HS-5 (cell line): ENCODE measurements around the gene MOV10.

ENCODE experiments used
- DNase-seq: peaks from one replicate; pipeline ENCODE4 v3.0.0-alpha.2; 2012; ENCODE audit warnings: low read depth

MOV10 gene

DNA sequence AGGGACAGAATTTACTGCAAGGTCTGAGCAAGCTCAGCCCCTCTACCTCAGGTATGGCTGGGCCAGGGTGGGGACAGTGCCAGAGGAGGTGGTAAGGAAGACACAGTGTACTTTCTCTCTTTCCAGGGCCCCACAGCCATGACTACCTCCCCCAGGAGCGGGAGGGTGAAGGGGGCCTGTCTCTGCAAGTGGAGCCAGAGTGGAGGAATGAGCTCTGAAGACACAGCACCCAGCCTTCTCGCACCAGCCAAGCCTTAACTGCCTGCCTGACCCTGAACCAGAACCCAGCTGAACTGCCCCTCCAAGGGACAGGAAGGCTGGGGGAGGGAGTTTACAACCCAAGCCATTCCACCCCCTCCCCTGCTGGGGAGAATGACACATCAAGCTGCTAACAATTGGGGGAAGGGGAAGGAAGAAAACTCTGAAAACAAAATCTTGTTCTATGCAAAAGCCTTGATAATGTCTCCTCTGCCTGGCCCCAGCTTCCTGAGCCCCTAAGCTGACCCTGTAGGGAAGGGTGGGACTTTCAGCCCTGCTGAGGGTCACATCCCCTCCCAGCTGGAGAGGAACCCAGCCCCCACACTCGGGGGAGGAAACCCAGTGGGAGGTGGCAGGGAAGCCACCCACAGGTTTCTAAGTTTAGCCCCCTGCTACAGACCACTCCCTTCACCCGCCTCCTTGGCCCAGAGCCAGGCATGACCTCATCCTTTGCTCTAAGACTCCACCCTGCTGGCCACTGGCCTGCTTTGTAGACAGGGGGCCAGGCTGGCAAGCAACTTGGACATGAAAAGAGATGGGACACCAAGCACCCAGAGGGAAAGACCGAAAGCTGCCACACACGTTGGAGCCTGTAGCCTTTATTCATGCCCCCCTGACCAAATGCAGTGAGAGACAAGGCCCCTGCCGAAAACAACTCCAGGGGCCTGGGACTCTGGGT lies 26.1 kb downstream of the MOV10 start:
- peak; percentile 87 for DNase-seq

DNA sequence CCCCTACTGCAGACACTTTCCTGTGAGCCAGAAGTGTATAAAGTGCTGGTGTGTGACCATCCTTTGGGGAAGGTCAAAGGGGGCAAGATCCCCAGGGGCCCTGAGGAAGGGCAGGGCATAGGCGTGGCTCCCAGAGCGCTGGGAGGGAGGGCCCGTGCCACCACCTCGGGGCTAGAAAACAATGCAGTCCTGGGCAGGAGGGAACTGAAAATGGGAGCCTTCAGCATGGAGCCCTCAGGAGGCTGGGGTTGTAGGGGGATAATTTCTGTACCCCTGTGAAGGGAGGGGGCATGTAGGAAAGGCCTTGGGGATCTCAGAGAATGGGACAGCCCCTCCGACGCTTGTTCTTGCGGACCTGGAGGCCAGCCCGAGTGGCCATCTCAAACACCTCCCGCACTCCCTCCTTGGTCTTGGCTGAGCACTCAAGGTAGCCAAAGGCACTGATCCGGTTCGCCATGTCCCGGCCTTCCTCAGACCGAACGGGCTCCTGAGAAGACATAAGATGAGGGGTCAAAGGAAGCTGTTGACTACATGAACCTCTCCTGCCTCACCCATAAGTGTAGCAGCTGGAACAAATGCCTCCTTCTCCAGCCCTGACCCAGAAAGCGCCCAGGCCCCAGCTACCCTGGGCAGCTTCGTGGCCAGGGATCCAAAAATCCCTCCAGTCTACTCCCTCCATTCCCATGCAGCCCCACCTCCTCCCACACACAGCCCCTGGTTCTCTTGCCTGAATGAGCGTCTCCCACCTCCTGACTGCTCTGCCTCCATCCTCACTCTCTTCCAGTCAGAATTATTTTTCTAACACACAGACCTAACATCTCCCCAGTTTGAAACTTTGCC lies 27.0 kb downstream of the MOV10 start:
- DNase-seq: no peak

DNA sequence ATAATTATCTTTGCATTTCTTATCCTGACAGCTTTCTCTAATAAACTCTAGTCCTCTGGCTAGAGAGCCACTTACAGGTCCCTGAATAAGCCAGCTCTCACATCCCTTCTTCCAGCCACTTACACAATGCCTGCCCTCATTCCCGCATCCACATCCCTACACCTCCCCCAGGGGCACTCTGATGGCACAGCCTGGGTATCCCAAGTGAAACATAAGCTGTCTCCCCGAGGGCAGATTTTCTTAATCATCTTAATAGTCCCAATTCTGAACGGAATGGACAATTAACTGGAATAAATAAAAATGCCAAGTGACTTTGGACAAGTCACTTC lies 27.6 kb downstream of the MOV10 start:
- DNase-seq: no peak

DNA sequence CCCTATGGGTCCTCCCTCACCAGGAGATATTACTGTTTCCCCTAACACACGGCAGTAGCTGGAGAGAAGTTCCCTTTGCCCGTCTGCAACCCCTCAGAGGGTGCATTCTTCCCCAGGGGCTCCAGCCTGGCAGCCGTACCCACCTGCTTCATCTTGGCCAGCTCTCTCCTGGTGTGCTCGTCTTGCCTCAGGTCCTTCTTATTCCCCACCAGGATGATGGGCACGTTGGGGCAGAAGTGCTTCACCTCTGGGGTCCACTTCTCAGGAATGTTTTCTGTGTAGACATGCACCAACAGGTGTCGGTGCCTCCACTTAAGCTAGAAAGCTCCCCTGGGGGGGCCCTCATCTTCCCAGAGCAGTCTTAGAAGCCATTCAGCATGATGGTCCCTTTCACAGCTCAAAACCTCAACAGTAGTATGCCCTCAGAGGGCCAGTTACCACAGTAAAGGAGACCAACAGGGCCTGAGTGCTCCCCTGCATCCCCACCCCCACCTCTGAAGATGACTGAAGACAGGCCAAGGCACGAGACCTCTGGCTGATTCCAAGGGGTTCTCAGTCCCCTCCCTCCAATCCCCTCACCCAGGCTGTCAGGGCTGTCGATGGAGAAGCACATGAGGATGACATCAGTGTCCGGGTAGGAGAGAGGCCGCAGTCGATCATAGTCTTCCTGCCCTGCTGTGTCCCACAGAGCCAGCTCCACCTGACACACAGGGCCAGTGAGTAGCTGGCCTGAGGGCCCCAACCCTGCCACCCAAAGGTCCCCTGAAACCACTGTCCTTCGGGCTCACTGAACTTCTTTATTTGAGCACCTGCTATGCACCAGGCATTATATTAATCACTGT lies 28.2 kb downstream of the MOV10 start:
- no peak for DNase-seq

DNA sequence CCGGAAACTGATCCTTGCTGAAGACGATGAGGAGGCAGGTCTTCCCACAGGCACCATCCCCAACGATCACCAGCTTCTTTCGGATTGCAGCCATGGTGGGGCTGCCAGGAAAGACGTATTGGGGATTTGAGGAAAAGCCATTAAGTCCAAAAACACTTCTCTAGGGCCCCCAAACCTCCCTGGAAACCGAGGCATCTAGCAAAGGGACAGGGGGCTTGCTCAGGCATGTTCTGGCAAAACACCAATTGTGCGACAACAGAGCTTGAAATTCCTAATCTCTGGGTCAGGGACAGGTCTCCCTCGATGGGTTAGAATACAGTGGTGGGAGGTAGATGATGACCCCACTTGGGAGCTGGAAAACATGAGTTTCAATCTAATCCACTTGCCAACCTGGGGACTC lies 29.2 kb downstream of the MOV10 start:
- DNase-seq: no peak

DNA sequence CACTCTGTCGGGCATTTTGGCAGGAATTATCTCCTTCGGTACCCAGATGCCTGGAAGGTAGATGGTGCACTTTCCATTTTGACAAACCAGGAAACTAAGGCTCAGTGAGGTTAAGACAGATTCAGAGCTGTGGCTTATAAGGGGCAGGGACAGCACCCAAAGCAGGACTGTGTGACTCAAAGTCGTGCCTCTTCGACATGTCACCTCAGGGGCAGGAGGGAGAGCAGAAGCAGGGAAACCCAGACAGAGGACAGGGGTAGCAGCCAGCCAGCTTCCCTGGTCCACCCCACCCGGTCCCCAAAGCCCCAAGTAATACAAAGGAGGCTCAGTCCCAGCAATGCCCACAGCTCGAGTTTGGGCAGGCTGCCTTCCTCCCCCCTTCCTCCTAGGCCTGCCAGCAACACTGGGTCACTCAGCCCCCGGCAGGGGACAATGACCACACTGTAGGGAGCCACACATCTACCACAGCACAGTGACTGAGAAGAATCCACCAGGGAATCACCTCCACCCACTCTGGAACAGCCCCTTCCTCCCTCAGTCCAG lies 30.0 kb downstream of the MOV10 start:
- DNase-seq: no peak

DNA sequence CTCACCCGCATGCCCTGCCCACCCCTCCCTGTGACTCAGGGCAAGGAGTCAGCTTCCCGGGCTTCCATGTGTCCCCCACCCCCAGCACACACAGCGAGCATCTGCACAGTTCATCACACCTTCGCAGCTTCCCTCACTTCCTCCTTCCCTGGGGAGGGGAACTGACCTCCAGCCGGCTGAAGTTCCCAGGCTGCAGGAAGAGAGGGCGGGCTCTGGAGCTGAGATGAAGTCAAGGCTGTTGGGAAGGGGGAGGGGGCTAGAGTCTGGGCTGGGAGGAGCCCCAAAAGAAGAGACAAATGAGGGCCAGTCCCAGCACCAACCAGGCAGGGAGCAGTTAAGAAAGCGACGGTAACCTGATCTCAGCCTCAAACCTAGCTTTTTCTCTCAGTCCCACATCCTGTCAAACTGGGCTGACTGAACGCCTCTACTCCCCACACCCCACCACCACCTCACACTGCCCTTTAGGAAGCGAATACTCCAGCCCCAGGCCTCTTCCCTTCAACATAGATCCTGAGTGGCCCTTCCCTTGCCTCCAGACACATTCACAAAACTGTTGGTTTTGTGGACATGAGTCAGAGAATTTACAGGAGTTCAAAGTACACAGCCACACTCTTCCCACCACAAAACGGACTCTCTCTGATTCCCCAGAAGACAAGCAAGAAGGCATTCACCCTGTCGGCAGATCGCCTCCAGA lies 30.6 kb downstream of the MOV10 start:
- peak; percentile 97 for DNase-seq

DNA sequence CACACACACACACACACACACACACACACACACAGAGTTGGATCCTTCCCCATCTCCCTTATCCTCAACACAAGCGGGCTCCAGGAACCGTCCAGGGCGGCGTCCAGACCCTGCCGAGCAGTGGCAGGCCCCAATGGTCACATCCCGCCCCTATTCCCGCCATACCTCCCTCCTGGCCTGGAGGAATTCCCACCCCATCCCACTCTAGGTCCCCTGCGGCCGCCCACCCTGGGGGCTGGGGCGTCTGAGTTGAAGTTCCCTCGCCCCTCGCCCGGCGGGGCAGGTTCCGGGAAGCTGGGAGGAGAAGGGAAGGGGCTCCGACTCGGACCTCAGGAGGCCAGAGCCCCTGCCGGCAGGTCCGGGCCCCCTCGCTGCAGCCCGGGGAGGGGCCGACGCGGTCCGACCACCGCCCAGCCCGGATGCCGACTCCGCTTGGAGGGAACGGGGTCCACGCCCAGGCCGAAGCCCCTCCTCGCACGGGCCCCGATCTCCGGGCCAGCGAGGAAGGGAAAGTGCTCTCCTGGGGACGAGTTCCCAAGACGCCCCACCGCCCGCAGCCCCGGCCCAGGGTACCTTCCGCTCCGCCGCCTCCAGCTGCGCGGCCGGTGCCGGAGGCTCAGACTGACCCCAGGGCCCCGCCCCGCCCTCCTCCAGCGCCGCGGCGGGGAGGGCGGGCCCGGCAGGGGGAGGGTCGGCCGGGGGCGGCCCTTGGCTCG lies 32.2 kb downstream of the MOV10 start, which contains the start of gene RHOC:
Gene RHOC (minus strand): TSS at position 623 of the 716 bp plus-strand sequence. CDS start 3,328 bp downstream, outside the sequence.
- DNase-seq: no peak

DNA sequence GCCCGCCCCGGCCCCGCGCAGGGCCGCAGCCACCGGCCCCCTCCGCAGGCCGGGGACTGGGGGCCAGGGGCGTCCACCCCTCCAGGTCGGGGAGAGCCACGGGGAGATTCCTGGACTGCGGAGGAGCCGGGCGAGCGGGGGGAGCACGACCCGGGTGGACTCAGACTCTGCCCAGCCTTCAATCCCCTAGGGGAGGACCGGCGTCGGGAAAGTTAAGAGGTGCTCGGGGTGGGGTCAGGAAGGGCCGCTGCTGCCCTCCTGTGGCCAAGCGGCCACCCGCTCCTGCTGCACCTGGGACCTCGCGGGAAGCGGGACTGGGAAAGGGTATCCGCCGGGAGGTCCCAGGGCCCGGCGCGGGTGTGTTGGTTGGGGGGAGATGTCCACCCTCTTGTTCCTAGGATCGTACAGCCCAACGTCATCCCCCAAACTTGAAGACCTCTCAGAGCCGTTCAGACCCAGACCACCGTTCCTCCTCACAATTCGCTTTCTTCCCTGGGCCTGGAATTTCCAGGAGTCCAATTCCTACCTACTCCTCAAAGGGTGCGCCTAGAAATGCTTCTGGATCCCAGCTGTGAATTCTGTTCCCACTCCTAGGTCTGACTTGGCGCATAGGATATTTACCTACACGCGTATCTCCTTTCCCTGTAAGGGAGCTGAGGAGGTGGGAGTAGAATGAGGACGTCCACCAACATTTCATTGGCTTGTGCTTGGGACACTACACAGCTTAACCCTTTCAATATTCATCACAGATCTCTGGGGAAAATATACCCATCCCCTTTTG lies 33.0 kb downstream of the MOV10 start:
- peak; percentile 67 for DNase-seq

DNA sequence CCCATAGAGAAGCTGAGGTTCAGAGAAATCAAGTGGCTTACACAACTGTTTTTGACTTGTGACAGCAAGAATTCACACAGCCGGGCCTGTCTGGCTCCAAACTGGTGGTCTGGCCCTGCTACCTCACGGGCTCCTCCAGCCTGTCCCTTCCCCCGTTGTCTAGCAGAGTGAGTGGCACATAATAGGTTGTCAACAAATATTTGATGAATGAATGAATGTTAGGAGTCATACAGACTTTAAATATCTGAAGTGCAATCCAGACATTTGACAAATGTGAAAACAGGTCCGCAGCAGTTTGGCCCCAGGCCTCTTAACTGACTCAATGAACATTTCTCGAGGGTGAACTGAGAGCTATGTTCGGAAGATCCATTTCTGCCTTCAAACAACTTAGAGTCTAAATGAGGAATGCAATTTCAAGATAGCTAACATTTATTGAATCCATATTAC lies 33.6 kb downstream of the MOV10 start:
- no peak for DNase-seq

DNA sequence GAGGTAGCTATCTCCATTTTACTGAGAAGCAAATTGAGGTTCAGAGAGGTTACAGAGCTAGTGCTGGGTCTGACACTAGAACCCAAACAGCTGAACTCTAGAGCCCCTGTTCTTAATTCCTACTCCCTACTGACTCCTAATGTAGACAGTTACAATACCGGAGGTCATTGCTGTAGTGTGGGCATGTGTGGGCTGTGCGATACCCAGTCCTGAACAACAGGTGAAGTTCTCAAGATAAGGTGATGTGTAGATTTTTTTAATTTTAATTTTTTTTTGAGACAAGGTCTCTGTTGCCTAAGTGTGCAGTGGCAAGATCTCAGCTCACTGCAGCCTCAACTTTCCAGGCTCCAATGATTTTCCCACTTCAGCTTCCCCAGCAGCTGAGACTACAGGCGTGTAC lies 34.0 kb downstream of the MOV10 start:
- no peak for DNase-seq

DNA sequence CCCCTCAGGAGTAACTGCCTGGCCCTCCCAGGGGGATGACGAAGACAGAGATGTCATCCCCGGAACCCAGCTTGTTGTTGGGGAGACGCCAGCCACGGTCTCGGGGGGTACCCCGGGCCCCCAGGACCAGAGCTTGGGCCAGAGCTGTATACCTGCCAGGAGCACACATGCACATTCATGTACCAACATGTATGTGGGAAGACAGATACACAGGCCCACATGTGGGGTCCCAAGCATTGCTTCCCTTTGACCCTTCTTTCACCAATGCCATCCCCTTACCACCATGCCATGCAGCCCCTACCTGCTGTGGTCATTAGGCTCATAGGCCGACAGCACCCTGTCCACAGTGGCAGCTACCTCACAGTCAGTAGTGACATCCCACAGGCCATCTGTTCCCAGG lies 35.7 kb downstream of the MOV10 start:
- DNase-seq: no peak

DNA sequence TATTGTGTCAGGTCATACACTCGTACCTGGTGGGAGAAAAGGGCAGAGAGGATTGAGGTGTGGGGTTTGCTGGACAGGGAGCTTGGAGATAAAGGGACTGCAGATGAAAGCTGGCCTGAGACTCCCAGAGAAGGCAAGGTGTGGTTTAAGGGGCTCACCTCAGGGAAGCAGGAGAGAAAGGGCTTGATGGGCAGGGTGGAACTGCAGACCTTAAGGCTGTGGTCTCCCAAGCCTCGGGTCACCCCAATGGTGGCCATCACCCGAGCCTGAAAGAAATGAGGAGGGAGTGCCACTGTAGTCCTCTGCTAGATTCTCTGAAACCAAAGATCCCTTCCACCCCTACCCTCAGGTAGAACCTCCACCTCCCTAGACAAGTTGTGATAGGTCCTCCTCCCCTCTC lies 36.1 kb downstream of the MOV10 start:
- DNase-seq: no peak

DNA sequence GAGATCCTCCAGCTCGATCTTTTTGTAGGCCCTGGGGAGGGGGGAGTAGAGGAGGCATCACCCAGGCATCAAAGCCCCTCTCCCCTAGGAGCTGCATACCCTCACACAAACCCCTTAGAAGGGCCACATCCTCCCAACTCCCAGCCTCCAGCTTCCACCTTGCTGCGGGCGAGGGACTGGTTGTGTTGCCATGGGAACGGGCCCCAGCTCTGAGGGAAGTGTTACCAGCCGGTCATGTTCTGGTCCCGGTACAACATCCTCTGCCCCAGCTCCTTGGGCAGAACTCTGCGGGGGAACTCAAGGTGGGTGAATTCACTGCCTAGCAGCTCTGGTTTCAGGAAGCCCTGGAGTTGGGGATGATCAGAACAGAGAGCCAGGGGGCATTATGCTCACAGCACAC lies 36.6 kb downstream of the MOV10 start:
- DNase-seq: no peak

DNA sequence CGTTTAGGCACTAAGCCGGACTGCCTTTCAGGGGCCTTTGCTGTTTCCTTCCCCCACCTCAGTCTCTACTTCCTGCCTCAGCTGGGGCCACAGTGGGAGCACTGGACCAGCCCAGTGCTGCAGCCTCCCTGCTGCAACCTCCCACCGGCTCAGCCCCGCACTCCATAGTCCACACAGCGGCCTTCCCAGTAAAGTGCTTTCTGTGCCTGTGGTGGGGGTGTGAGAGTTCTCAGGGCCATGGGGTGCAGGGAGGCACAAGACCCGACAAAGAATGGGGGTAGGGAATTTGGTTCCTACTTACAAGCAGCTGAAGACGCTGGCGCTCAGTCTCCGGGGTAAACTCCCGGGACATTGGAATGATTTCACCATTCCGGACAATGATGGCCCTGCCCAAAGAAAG lies 37.2 kb downstream of the MOV10 start:
- DNase-seq: no peak

DNA sequence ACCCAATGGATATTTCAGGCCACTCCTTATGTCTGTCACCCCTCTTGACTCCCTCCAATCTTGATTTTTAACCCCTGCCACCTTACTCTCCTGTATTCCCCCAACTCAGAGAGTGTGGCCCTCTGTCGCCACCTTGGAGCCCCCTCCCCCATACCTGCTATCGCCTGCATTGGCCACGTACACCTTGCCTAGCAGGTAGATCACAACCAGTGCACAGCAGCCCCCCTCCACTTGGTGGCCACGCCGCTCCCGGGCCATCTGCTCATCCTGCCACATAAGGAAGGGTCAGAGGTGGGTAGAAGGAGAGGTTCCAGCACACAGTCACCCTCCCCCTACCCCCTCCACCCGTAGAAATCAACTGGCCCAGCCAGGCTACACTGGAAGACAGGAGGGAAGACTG lies 37.7 kb downstream of the MOV10 start:
- DNase-seq: no peak

DNA sequence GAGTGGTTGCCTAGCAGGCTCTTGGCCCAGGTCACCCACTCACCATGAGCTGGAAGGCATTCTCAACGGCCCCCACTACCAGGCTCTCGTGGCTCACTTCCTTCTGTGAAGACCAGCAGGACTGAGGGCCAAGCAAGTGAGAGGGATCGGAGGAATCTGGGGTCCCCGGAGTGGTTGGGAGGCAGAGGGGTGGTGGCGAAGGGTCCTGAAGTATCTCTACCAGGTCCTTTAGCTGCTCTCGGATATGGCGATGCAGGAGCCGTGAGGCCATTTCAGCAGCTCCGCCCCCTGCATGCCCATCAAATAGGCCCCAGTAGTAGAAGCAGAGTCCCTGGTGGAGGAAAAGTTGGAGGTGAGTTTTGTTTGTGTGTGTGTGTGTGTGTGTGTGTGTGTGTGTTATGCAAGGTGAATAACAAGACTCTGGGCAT lies 38.3 kb downstream of the MOV10 start:
- DNase-seq: no peak

DNA sequence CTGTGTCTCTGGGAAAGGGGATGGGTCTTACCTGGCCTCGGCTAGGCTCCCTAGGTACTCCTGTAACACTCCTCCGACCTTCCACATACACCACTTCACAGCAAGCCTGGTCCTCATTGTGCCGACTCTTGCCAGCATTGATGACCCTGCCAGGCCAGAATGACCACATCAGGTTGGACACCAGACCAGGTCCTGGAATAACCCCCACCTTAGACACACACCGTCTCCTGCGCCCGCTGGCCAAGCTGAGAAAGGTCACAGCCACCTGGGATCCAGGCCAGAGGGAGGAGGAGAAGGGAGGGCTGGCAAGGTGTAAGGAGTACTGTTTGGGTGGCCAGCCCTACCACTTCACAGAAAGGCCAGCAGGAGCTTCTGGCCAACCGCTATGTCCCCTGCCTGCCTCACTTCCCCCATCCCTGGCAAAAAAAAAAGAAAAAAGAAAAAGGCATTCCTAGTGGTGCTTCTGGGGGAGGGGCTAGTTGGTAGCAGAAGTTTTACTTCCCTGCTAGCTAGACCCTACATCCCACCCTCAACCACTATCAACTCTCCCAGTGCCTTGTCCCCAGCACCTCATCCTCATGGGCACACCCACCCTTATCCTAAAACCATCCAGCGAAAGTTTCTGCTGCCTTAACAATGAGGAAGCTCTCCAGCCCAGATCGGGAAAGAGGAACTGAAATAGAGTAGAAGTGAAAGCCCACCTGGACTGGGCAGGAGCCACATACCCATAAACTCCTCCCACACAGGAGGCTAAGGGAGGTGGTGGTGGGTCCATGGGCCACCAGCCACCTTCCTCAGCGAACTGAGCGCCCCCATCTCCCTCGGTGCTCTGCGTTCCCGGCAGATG lies 39.2 kb downstream of the MOV10 start:
- no peak for DNase-seq
